ENCODE data around the gene DRD4.

The DRD4 gene

DNA sequence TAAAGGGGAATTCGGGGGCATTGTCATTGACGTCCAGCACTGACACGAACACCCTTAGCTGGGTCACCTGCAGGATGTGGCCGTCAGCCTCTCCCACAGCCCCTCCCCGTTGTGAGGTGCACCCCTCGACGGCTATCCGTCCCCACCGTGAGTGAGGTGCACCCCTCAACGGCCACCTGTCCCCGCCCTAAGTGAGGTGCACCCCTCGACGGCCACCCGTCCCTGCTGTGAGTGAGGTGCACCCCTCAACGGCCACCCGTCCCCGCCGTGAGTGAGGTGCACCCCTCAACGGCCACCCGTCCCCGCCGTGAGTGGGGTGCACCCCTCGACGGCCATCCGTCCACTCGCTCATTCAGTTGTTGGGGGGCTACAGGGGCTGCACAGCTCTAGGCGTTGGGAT lies 15.2 kb upstream of the DRD4 start:
- DNase-seq (ENCODE audit: low read depth in 2 of 2) = no peak

DNA sequence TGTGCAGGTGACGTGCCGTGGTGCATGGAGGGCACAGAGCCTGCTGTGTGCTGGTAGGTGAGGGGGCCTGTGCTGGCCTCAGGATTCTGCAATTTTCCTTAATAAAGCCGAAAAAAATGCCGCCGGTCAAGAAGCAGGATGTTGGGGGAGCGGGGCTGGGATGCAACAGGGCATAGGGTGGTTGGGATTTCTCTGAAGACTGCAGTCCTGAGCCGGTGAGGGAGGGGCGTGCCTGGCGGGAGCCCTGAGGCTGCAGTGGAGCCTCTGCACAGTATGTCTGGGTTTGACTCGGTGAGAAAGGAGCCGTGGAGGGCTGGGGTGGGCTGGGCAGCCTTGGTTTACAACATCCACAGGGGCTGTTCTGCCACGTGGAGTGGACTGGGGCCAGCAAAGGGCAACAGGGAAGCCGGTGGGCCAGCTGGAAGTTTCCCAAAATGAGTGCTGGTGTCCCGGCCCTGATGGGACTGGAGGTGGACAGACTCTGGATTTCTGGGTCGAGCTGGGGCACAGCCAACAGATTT lies 13.7 kb upstream of the DRD4 start:
- DNase-seq (ENCODE audit: low read depth in 2 of 2) = no peak

GRCh38 chr11:623999-624704 lies 12.9 kb upstream of the DRD4 start:
- no peak for DNase-seq (ENCODE audit: low read depth in 2 of 2)

GRCh38 chr11:624705-625635 lies 12.1 kb upstream of the DRD4 start, which contains the start of gene CDHR5:
TSS of gene CDHR5 (minus strand) at chr11:624955. CDS start at chr11:624902, 53 bp downstream.
- no peak for DNase-seq (ENCODE audit: low read depth in 2 of 2)

GRCh38 chr11:625636-626268 lies 11.3 kb upstream of the DRD4 start:
- no peak for DNase-seq (ENCODE audit: low read depth in 2 of 2)

- no peak for DNase-seq (ENCODE audit: low read depth in 2 of 2)
These were observed 10.4 kb upstream of the DRD4 start, which contains the start of gene SCT for GRCh38 chr11:626475-627307. TSS of gene SCT (minus strand) at chr11:627181. CDS start at chr11:627143, 38 bp downstream.

- DNase-seq (ENCODE audit: low read depth in 2 of 2) = no peak
These were observed 9.8 kb upstream of the DRD4 start for GRCh38 chr11:627308-627576.

- no peak for DNase-seq (ENCODE audit: low read depth in 2 of 2)
These were observed 9.0 kb upstream of the DRD4 start for GRCh38 chr11:628056-628455.

DNA sequence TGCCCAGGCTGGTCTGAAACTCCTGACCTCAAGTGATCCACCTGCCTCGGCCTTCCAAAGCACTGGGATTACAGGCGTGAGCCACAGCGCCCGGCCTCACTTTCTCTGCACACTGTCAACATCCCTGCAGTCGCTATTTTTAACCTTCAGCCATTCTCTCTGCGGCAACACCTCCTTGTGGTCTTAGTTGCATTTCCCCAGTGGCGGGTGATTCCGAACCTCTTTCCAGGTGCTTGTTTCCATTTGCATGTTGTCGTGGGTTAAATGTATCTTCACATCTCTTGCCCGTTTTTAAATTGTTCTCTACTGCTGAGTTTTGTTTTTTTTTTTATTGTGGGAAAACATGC lies 7.9 kb upstream of the DRD4 start:
- DNase-seq (ENCODE audit: low read depth in 2 of 2) = no peak

DNA sequence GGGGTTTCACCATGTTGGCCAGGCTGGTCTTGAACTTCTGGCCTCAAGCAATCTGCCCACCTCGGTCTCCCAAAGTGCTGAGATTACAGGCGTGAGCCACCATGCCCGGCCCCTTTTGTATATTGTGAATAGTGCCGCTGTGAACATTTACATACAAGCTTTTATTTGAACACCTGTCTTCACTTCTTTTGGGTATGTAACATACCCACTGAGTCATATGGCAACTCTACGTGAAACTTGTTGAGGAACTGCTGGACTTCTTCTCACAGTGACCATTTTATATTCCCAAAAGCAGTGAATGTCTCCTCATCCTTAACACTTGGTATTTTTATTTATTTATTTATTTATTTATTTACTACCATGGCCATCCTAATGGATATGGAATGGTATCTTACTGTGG lies 6.2 kb upstream of the DRD4 start:
- no peak for DNase-seq (ENCODE audit: low read depth in 2 of 2)

DNA sequence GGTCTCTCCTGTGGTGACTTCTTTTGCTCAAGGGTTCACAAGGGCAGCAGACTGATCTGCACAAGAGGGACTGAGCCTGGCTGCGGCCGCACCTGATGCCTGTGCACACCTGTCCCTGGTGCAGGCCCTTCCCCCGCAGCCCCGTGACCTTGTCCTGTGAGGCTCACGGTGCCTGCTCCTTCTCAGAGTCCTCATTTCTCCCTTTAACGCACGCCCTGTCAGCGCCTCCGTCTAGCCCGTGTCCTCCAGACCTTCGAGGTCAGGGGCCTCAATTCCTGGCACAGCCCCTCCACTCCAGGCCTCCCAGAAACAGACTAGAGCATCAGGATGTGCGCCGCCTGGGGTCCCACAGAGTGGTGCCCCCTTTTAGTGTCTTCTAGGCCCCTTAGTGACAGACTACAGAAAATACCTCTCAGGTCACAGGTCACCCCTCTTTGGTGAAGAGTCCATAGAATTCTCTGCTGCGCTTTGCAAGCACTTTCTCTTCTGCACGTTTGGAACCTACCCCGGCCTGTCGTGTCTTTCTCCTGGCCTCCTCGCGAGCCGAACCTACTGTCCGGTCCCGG lies 1.0 kb upstream of the DRD4 start:
- no peak for DNase-seq (ENCODE audit: low read depth in 2 of 2)

- no peak for DNase-seq (ENCODE audit: low read depth in 2 of 2)
These were observed 194 bp downstream of the DRD4 start for GRCh38 chr11:637333-637592.

- DNase-seq (ENCODE audit: low read depth in 2 of 2) = no peak
These were observed 788 bp downstream of the DRD4 start for GRCh38 chr11:637593-638521.

GRCh38 chr11:638631-639331 lies 1.7 kb downstream of the DRD4 start:
- no peak for DNase-seq (ENCODE audit: low read depth in 2 of 2)

DNA sequence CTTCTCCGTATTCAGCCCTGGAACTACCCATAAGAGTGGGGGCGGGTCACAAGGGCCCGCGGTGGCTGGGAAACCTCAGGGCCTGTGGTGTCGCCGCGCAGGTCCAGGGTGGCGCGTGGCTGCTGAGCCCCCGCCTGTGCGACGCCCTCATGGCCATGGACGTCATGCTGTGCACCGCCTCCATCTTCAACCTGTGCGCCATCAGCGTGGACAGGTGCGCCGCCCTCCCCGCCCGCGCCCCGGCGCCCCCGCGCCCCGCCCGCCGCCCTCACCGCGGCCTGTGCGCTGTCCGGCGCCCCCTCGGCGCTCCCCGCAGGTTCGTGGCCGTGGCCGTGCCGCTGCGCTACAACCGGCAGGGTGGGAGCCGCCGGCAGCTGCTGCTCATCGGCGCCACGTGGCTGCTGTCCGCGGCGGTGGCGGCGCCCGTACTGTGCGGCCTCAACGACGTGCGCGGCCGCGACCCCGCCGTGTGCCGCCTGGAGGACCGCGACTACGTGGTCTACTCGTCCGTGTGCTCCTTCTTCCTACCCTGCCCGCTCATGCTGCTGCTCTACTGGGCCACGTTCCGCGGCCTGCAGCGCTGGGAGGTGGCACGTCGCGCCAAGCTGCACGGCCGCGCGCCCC lies 2.4 kb downstream of the DRD4 start:
- DNase-seq (ENCODE audit: low read depth in 2 of 2) = no peak

DNA sequence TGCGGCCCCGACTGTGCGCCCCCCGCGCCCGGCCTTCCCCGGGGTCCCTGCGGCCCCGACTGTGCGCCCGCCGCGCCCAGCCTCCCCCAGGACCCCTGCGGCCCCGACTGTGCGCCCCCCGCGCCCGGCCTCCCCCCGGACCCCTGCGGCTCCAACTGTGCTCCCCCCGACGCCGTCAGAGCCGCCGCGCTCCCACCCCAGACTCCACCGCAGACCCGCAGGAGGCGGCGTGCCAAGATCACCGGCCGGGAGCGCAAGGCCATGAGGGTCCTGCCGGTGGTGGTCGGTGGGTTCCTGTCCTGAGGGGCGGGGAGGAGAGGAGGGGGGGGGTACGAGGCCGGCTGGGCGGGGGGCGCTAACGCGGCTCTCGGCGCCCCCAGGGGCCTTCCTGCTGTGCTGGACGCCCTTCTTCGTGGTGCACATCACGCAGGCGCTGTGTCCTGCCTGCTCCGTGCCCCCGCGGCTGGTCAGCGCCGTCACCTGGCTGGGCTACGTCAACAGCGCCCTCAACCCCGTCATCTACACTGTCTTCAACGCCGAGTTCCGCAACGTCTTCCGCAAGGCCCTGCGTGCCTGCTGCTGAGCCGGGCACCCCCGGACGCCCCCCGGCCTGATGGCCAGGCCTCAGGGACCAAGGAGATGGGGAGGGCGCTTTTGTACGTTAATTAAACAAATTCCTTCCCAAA lies 3.1 kb downstream of the DRD4 start:
- no peak for DNase-seq (ENCODE audit: low read depth in 2 of 2)

GRCh38 chr11:641806-642370 lies 4.8 kb downstream of the DRD4 start:
- DNase-seq (ENCODE audit: low read depth in 2 of 2) = no peak

GRCh38 chr11:643366-643765 lies 6.3 kb downstream of the DRD4 start:
- no peak for DNase-seq (ENCODE audit: low read depth in 2 of 2)

Measured in stimulated activated CD4-positive, alpha-beta T cell treated with anti-CD3 and anti-CD28 coated beads, Interleukin-12 subunit alpha, Interleukin-12 subunit beta, amount 100 ng/mL, for 24 hours (primary cell).